Keratinocyte (primary cell): Measurements from ENCODE around the gene FAM120A. TPM values are rescaled to one million over a fixed set of nuclear protein-coding genes. Genes with fewer than 3 reads are reported as not detected.

Experiments
- DNase-seq: peaks from one replicate; pipeline ENCODE4 v3.0.0-alpha.2; 2011; ENCODE audit warnings: low read depth, missing footprints, low spot score
- FAIRE-seq: peaks from 2 replicates; lab custom pipeline; 2011; peaks lifted over from hg19 to GRCh38; lab: Jason Lieb, UNC
- H2AFZ ChIP-seq: 2 replicates; pipeline ENCODE4 v1.6.0; 2012; ENCODE audit warnings: low read length, control low read depth, inconsistent platforms; ENCODE audit not compliant: control insufficient read depth
- H3K27ac ChIP-seq: 2 replicates; pipeline ENCODE4 v1.5.1; 2011; ENCODE audit warnings: low read length; ENCODE audit not compliant: control insufficient read depth, insufficient read depth
- H3K27me3 ChIP-seq: 3 replicates; pipeline ENCODE4 v1.6.0; 2011; ENCODE audit warnings: low read length; ENCODE audit not compliant: control insufficient read depth, insufficient read depth; ENCODE audit errors: extremely low read depth
- H3K36me3 ChIP-seq, 2 experiments: 2 replicates in 1 of 2; 3 replicates in 1 of 2; pipeline ENCODE4 v1.5.1; 2011; ENCODE audit warnings: low read length in 2 of 2, mild to moderate bottlenecking in 1 of 2; ENCODE audit not compliant: control insufficient read depth in 2 of 2, insufficient read depth in 2 of 2; ENCODE audit errors: extremely low read depth in 1 of 2
- H3K4me1 ChIP-seq: 3 replicates; pipeline ENCODE4 v1.5.1; 2011; ENCODE audit warnings: low read length; ENCODE audit not compliant: control insufficient read depth, insufficient read depth; ENCODE audit errors: extremely low read depth
- H3K4me2 ChIP-seq: 3 replicates; pipeline ENCODE4 v1.6.0; 2011; ENCODE audit warnings: low read depth, low read length; ENCODE audit not compliant: control insufficient read depth, insufficient read depth; ENCODE audit errors: extremely low read depth
- H3K4me3 ChIP-seq, 3 experiments: fragments of 200-600 bp in 1 of 3; sonication (generic) in 1 of 3; 2 replicates in 2 of 3; 3 replicates in 1 of 3; pipeline ENCODE4 v1.5.1; 2011 to 2016; ENCODE audit warnings: low read length in 3 of 3, mild to moderate bottlenecking in 3 of 3, control low read depth in 2 of 3, inconsistent platforms in 1 of 3, low read depth in 1 of 3, mixed read lengths in 1 of 3, mixed run types in 1 of 3, moderate library complexity in 1 of 3; ENCODE audit not compliant: control insufficient read depth in 2 of 3, insufficient read depth in 2 of 3; ENCODE audit errors: extremely low read depth in 1 of 3
- H3K79me2 ChIP-seq: 2 replicates; pipeline ENCODE4 v1.6.0; 2012; ENCODE audit warnings: low read length; ENCODE audit not compliant: control insufficient read depth, insufficient read depth
- H3K9ac ChIP-seq: 3 replicates; pipeline ENCODE4 v1.6.0; 2011; ENCODE audit warnings: low read length; ENCODE audit not compliant: control insufficient read depth, insufficient read depth; ENCODE audit errors: extremely low read depth
- H3K9me1 ChIP-seq: 3 replicates; pipeline ENCODE4 v1.6.0; 2011; ENCODE audit warnings: low read length; ENCODE audit not compliant: control insufficient read depth, insufficient read depth; ENCODE audit errors: extremely low read depth
- H3K9me3 ChIP-seq: 2 replicates; pipeline ENCODE4 v1.5.1; 2012; ENCODE audit warnings: low read depth, low read length; ENCODE audit not compliant: control insufficient read depth
- H4K20me1 ChIP-seq: 3 replicates; pipeline ENCODE4 v1.6.0; 2011; ENCODE audit warnings: low read length; ENCODE audit not compliant: control insufficient read depth, insufficient read depth; ENCODE audit errors: extremely low read depth
- CTCF ChIP-seq, 3 experiments: IDR thresholded peaks in 1 of 3; conservative IDR thresholded peaks in 1 of 3; optimal IDR thresholded peaks in 1 of 3; 2 replicates in 2 of 3; 3 replicates in 1 of 3; pipeline versions ENCODE3 to v1.5.1; 2011; ENCODE audit warnings: low read length in 3 of 3, mild to moderate bottlenecking in 3 of 3, moderate library complexity in 2 of 3, control low read depth in 1 of 3, inconsistent platforms in 1 of 3; ENCODE audit not compliant: insufficient read depth in 2 of 3; ENCODE audit errors: extremely low read depth in 1 of 3
- EZH2 ChIP-seq: IDR thresholded peaks from one replicate; pipeline ENCODE4 v1.6.1; 2012; ENCODE audit warnings: inconsistent platforms, mild to moderate bottlenecking, low read length, moderate library complexity
- dilution Hi-C: fragments of 300-500 bp; cut with MboI; formaldehyde crosslinking; loops from one replicate; pipeline ENCODE4 v1.7.0; 2020; ENCODE audit warnings: low sequenced_read_pairs; ENCODE audit not compliant: extremely low pct_ligation_motif_present
- polyA plus RNA-seq, 5 experiments: library from polyadenylated mRNA; depleted of rRNA in 3 of 5; stranded (reverse) in 3 of 5; stranded (forward) in 1 of 5; unstranded in 1 of 5; fragments of >200 nt; gene quantifications; 1 replicate in 1 of 5; 2 replicates in 3 of 5; 3 replicates in 1 of 5; pipeline versions ENCODE4 v1.2.1 to v1.2.3, GENCODE V29; 2011 to 2012; ENCODE audit warnings: missing spikeins in 2 of 5, low read depth in 1 of 5, low replicate concordance in 1 of 5

Gene FAM120A
- polyA plus RNA-seq, 1 donor (not counting 4 experiments of a cell fraction or from before 2014, with no cell fraction given), result 79.2 TPM

- Histone ChIP-seq H3K4me2 (no peak overlapping the region), H3K9me3 (no peaks in the 10 kb centered on the region), H3K79me2 (peaks cover 77% of the 10 kb centered on the region), H3K4me3 (no peak overlapping the region), H2AFZ (no peak overlapping the region), H3K27me3 (no peaks in the 10 kb centered on the region), H4K20me1 (peaks cover 5% of the 10 kb centered on the region), H3K27ac (no peak overlapping the region), H3K4me1 (peaks cover 3% of the 10 kb centered on the region), H3K9ac (no peak overlapping the region), H3K9me1 (no peaks in the 10 kb centered on the region), H3K36me3 (peaks cover 15 to 26% of the 10 kb centered on the region in 2 experiments)
- TF ChIP-seq EZH2 (no peak), CTCF (optimal IDR thresholded peaks at IDR 0.05 in 1 of 3, IDR thresholded peaks at IDR 0.05 in 1 of 3, conservative IDR thresholded peaks at IDR 0.05 in 1 of 3; ENCODE audit: extremely low read depth in 1 of 3, insufficient read depth in 2 of 3, low read length in 3 of 3) (no peak)
- DNase-seq (no peak), FAIRE-seq (no peak)
- dilution Hi-C loops, result no loop called here
Observed at GRCh38 chr9:93491593-93492232, 40.2 kb downstream of the FAM120A start.

- Histone ChIP-seq H3K4me2 (no peak overlapping the region), H3K27me3 (no peaks in the 10 kb centered on the region), H3K36me3 (peaks cover 21 to 31% of the 10 kb centered on the region in 2 experiments), H3K9ac (no peak overlapping the region), H3K27ac (no peak overlapping the region), H2AFZ (no peak overlapping the region), H3K4me1 (peaks cover 3% of the 10 kb centered on the region), H3K9me3 (no peaks in the 10 kb centered on the region), H3K4me3 (no peak overlapping the region), H3K9me1 (no peaks in the 10 kb centered on the region), H3K79me2 (peaks cover 81% of the 10 kb centered on the region), H4K20me1 (peaks cover 8% of the 10 kb centered on the region)
- FAIRE-seq (no peak), DNase-seq (no peak)
- dilution Hi-C loops, result no loop called here
- no peak for TF ChIP-seq EZH2
- TF ChIP-seq CTCF (optimal IDR thresholded peaks at IDR 0.05 in 1 of 3, IDR thresholded peaks at IDR 0.05 in 1 of 3, conservative IDR thresholded peaks at IDR 0.05 in 1 of 3; ENCODE audit: extremely low read depth in 1 of 3, insufficient read depth in 2 of 3, low read length in 3 of 3), result no peak
Observed at GRCh38 chr9:93492327-93492726, 40.8 kb downstream of the FAM120A start.
